Endothelial cell of umbilical vein (primary cell): ENCODE data around the gene RABGAP1. TPM values are rescaled to one million over a fixed set of nuclear protein-coding genes. Genes with fewer than 3 reads are reported as not detected.

Experiments
- BruUV-seq: library from RNA; stranded (reverse); fragments of 400-500 nt; replicated peaks from 2 replicates; lab custom pipeline; 2021; lab: Mats Ljungman, UMichigan
- CTCF ChIA-PET: fragments of 300-600, 350-600 bp; sonication (Branson Sonifier 250); formaldehyde crosslinking; loops from one replicate; lab custom pipeline; 2021; ENCODE audit warnings: antibody characterized with exemption, inconsistent platforms; lab: Charles Lee
- POLR2A ChIA-PET: fragments of 300-600, 350-600 bp; sonication (Branson Sonifier 250); formaldehyde crosslinking; loops from one replicate; lab custom pipeline; 2021; ENCODE audit warnings: antibody characterized with exemption, inconsistent platforms; lab: Charles Lee
- DNase-seq: peaks from one replicate; pipeline ENCODE4 v3.0.0-alpha.2; 2011; ENCODE audit warnings: low read depth, low spot score
- FAIRE-seq: peaks from 2 replicates; lab custom pipeline; 2011; peaks lifted over from hg19 to GRCh38; lab: Jason Lieb, UNC
- H2AFZ ChIP-seq: 2 replicates; pipeline ENCODE4 v1.6.0; 2012; ENCODE audit warnings: low read depth, low read length, control low read depth, inconsistent platforms
- H3K27ac ChIP-seq: 2 replicates; pipeline ENCODE4 v1.5.1; 2011; ENCODE audit warnings: low read depth, mild to moderate bottlenecking, control low read depth, low read length, moderate library complexity; ENCODE audit not compliant: insufficient read depth
- H3K27me3 ChIP-seq, 2 experiments: 2 replicates each; pipeline versions ENCODE4 v1.6.0 to v1.6.1; 2011; ENCODE audit warnings: low read length in 2 of 2, mixed read lengths in 1 of 2; ENCODE audit not compliant: control insufficient read depth in 2 of 2, insufficient read depth in 2 of 2
- H3K36me3 ChIP-seq, 2 experiments: 2 replicates in 1 of 2; 3 replicates in 1 of 2; pipeline ENCODE4 v1.5.1; 2011; ENCODE audit warnings: low read length in 2 of 2, mild to moderate bottlenecking in 1 of 2, moderate library complexity in 1 of 2; ENCODE audit not compliant: control insufficient read depth in 2 of 2, insufficient read depth in 2 of 2; ENCODE audit errors: extremely low read depth in 1 of 2
- H3K4me1 ChIP-seq: 3 replicates; pipeline ENCODE4 v1.5.1; 2011; ENCODE audit warnings: mild to moderate bottlenecking, low read length; ENCODE audit not compliant: control insufficient read depth, insufficient read depth; ENCODE audit errors: extremely low read depth
- H3K4me2 ChIP-seq: 2 replicates; pipeline ENCODE4 v1.6.1; 2011; ENCODE audit warnings: low read length, control low read depth, mixed read lengths; ENCODE audit not compliant: insufficient read depth
- H3K4me3 ChIP-seq, 3 experiments: fragments of 200-600 bp in 1 of 3; sonication (generic), shearing (Covaris generic) in 1 of 3; replicated peaks in 1 of 3; 2 replicates each; pipeline ENCODE4 v1.5.1; 2011 to 2016; ENCODE audit warnings: control low read depth in 3 of 3, low read length in 3 of 3, mild to moderate bottlenecking in 2 of 3, inconsistent platforms in 1 of 3, low read depth in 1 of 3, moderate library complexity in 1 of 3; ENCODE audit not compliant: insufficient read depth in 1 of 3
- H3K79me2 ChIP-seq: 2 replicates; pipeline ENCODE4 v1.6.0; 2012; ENCODE audit warnings: low read length, inconsistent platforms; ENCODE audit not compliant: control insufficient read depth, insufficient read depth
- H3K9ac ChIP-seq: replicated peaks from 2 replicates; pipeline ENCODE3; 2011; ENCODE audit warnings: low read length, control low read depth; ENCODE audit not compliant: insufficient read depth; ENCODE audit errors: extremely low read depth
- H3K9me1 ChIP-seq: replicated peaks from 3 replicates; pipeline ENCODE4 v1.6.0; 2011; ENCODE audit warnings: mild to moderate bottlenecking, low read length; ENCODE audit not compliant: control insufficient read depth, insufficient read depth; ENCODE audit errors: extremely low read depth
- H3K9me3 ChIP-seq: replicated peaks from 2 replicates; pipeline ENCODE4 v1.5.1; 2012; ENCODE audit warnings: low read length, inconsistent platforms; ENCODE audit not compliant: control insufficient read depth, insufficient read depth
- H4K20me1 ChIP-seq: replicated peaks from 2 replicates; pipeline ENCODE3; 2011; ENCODE audit warnings: mild to moderate bottlenecking, low read length; ENCODE audit not compliant: control insufficient read depth, insufficient read depth; ENCODE audit errors: extremely low read depth
- EZH2 ChIP-seq: IDR thresholded peaks from 2 replicates; pipeline ENCODE4 v1.6.1; 2012; ENCODE audit warnings: borderline replicate concordance, low read depth, mild to moderate bottlenecking, moderate library complexity, low read length, inconsistent platforms; ENCODE audit not compliant: severe bottlenecking
- GATA2 ChIP-seq: IDR thresholded peaks from 2 replicates; pipeline ENCODE4 v1.7.0; 2011; ENCODE audit warnings: low read depth, mild to moderate bottlenecking, moderate library complexity, mixed read lengths, low read length; ENCODE audit not compliant: insufficient read length, insufficient read depth
- POLR2AphosphoS5 ChIP-seq: IDR thresholded peaks from 2 replicates; pipeline ENCODE4 v1.6.1; 2012; ENCODE audit warnings: low read depth, mild to moderate bottlenecking, control low read depth, low read length, moderate library complexity; ENCODE audit not compliant: insufficient read depth
- dilution Hi-C: fragments of 300-500 bp; cut with MboI; formaldehyde crosslinking; loops from one replicate; pipeline ENCODE4 v1.15.0; 2019; ENCODE audit warnings: low sequenced_read_pairs; ENCODE audit not compliant: extremely low pct_ligation_motif_present
- intact Hi-C: fragments of 100-400 bp; cut with micrococcal nuclease; formaldehyde crosslinking; loops from one replicate; pipeline ENCODE4 v1.10.0; 2022
- polyA plus RNA-seq, 4 experiments: library from polyadenylated mRNA; depleted of rRNA in 3 of 4; stranded (reverse) in 3 of 4; unstranded in 1 of 4; fragments of >200 nt; gene quantifications; 2 replicates each; pipeline versions ENCODE4 v1.2.1 to v1.2.3, GENCODE V29; 2011 to 2012; ENCODE audit warnings: missing spikeins in 1 of 4
- total RNA-seq: library from RNA; stranded (reverse); gene quantifications from 2 replicates; pipeline ENCODE4 v1.2.3, GENCODE V29; 2021
- TF ChIP-seq, protein P1 (sequence below): IDR thresholded peaks from 2 replicates; pipeline ENCODE4 v1.6.1; 2011; ENCODE audit not compliant: insufficient read depth, insufficient read length

The RABGAP1 gene
- total and polyA plus RNA-seq, 2 donors (not counting 3 experiments of a cell fraction or from before 2014, with no cell fraction given) = 19.0 to 53.6 TPM

- FAIRE-seq = no peak
Measured at GRCh38 chr9:123062351-123063176, 121.7 kb downstream of the RABGAP1 start.

GRCh38 chr9:123063177-123063598 lies 122.4 kb downstream of the RABGAP1 start:
- POLR2A ChIA-PET = no interaction called here
- Histone ChIP-seq H3K27me3 (no peaks in the 10 kb centered on the region), H3K27ac (no peak overlapping the region), H3K9me1 (no peaks in the 10 kb centered on the region), H3K4me2 (no peak overlapping the region), H3K9ac (no peak overlapping the region), H3K9me3 (no peaks in the 10 kb centered on the region), H3K36me3 (peaks cover 6% of the 10 kb centered on the region in 2 experiments), H2AFZ (no peak overlapping the region), H4K20me1 (no peaks in the 10 kb centered on the region), H3K4me3 (no peak overlapping the region), H3K79me2 (no peaks in the 10 kb centered on the region), H3K4me1 (no peaks in the 10 kb centered on the region)
- dilution Hi-C loops = no loop called here
- FAIRE-seq (no peak), DNase-seq (no peak)
- no peak for TF ChIP-seq POLR2AphosphoS5
- TF ChIP-seq, protein P1, sequence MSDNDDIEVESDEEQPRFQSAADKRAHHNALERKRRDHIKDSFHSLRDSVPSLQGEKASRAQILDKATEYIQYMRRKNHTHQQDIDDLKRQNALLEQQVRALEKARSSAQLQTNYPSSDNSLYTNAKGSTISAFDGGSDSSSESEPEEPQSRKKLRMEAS = no peak
- TF ChIP-seq EZH2 = no peak
- CTCF ChIA-PET = interaction anchor here (0.8 to 1.5 kb wide), 3 partner anchors 10 to 162 kb away, joined by 3 read pairs; no protein-coding TSS in a partner anchor
- BruUV-seq = no TSS peak
- intact Hi-C loops = no loop called here

More at GRCh38 chr9:123062351-123063176, 121.7 kb downstream of the RABGAP1 start:
- Histone ChIP-seq H4K20me1 (no peaks in the 10 kb centered on the region), H3K27me3 (no peaks in the 10 kb centered on the region), H3K79me2 (no peaks in the 10 kb centered on the region), H3K4me2 (no peak overlapping the region), H3K4me1 (no peaks in the 10 kb centered on the region), H3K27ac (no peak overlapping the region), H3K9me3 (no peaks in the 10 kb centered on the region), H3K36me3 (peaks cover 6% of the 10 kb centered on the region in 2 experiments), H3K9ac (no peak overlapping the region), H2AFZ (no peak overlapping the region), H3K9me1 (no peaks in the 10 kb centered on the region), H3K4me3 (no peak overlapping the region)
- CTCF ChIA-PET = interaction anchor here (1.5 kb wide), 2 partner anchors 10 to 15 kb away, joined by 3 read pairs; no protein-coding TSS in a partner anchor
- DNase-seq = no peak
- intact Hi-C loops = no loop called here
- BruUV-seq = no TSS peak
- TF ChIP-seq GATA2 (no peak), POLR2AphosphoS5 (no peak)
- POLR2A ChIA-PET = no interaction called here
- dilution Hi-C loops = no loop called here
